Activated CD8-positive, alpha-beta T cell treated with anti-CD3 and anti-CD28 coated beads, Interleukin-2, amount 10 ng/mL, durations not matched to agents 7 days and 5 days (primary cell): ENCODE results near the gene WFDC5. TPM values are rescaled to one million over a fixed set of nuclear protein-coding genes. Genes with fewer than 3 reads are reported as not detected.
"Not testable (repeated sequence)": the region's sequence is repeated elsewhere in the genome, so short reads cannot be mapped to it uniquely, and the experiment has no call there.

Source experiments
- ATAC-seq: fragments of 150-1000 bp; cut with Tn5 transposase; one replicate; pipeline ENCODE4 v1.10.0; 2021; ENCODE audit warnings: moderate library complexity
- CTCF ChIA-PET: fragments of 350-600 bp; sonication (Branson Sonifier 250); formaldehyde crosslinking; loops from one replicate; lab custom pipeline; 2021; ENCODE audit warnings: antibody characterized with exemption; lab: Charles Lee
- POLR2A ChIA-PET: fragments of 350-600 bp; sonication (Branson Sonifier 250); formaldehyde crosslinking; loops from one replicate; lab custom pipeline; 2021; ENCODE audit warnings: antibody characterized with exemption; lab: Charles Lee
- DNase-seq: peaks from one replicate; pipeline ENCODE4 v3.0.0-alpha.2; 2020
- H3K27ac Mint-ChIP-seq: one replicate; pipeline ENCODE4 v1.8.0; 2021; ENCODE audit warnings: mild to moderate bottlenecking, mixed read lengths
- H3K27me3 Mint-ChIP-seq: one replicate; pipeline ENCODE4 v1.8.0; 2021; ENCODE audit warnings: low read depth, mixed read lengths
- H3K36me3 Mint-ChIP-seq: one replicate; pipeline ENCODE4 v1.8.0; 2021; ENCODE audit warnings: low read depth, mixed read lengths
- H3K4me1 Mint-ChIP-seq: one replicate; pipeline ENCODE4 v1.8.0; 2021; ENCODE audit warnings: low read depth, mixed read lengths
- H3K4me3 Mint-ChIP-seq: one replicate; pipeline ENCODE4 v1.8.0; 2021; ENCODE audit warnings: mild to moderate bottlenecking, mixed read lengths
- H3K9me3 Mint-ChIP-seq: one replicate; pipeline ENCODE4 v1.8.0; 2022; ENCODE audit warnings: mixed read lengths; ENCODE audit not compliant: insufficient read depth
- total RNA-seq, 2 experiments: library from RNA; stranded (reverse); gene quantifications; one replicate each; pipeline ENCODE4 v1.2.3, GENCODE V29; 2021

The WFDC5 gene
- total RNA-seq, 2 experiments from 2014 or later, result not detected

DNA sequence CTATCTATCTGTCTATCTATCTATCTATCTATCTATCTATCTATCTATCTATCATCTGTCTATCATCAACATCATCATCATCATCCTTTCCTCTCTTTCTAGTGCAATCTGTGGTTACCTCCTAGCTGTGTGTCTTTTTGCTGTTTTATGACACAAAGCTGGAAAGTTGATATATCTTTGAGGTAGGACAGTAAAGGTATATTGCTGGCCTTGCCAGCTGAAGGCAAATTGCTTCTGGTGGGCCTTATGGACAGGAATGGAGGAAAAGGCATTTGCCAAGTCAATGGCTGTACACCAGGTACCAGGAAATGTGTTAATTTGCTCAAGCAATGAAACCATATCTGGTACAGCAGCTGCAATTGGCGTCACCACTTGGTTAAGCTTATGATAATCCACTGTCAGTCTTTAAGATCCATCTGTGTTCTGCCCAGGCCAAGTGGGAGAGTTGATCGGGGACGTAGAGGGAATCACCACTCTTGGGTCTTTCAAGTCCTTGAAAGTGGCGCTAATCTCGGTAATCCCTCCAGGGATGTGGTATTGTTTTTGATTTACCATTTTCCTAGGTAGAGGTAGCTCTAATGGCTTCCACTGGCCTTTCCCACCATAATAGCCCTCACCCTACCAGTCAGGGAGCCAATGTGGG lies 24.9 kb upstream of the WFDC5 start:
- DNase-seq, POLR2A ChIA-PET: not testable (repeated sequence)

DNA sequence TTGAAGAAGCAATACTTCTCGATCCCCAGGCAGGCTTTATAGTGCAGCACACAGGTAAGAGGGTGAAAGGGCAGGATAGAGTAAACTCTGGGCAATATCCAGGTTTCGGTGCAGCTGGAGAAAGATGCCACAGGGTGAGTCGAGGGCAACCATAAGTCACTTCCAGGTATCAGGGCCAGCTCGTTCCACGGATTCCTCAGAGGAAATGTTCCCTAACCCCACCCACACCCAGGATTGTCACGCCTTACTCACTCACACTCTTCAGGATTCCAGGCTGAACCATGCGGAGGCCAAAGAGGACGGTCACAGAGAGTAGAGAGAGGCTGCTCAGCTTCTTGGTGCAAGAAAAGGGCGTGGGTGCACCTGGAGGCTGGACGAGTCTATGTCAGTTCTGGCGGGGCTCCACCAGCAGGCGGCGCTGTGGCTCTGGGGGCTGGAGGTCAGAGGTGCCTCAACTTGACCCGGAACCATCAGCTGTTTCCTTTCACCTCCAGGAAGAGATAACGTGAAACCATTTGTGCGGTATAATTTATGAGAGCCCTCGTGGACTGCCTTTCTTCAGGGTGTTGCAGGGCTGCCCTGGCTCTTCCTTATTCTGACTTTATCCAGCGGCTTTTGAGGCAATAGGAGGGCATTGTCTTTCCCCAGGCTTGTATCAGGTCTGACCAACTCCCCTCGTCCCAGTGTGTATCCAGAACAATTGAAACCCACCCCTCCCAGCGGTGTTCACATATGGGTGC lies 23.8 kb upstream of the WFDC5 start:
- Mint-ChIP-seq H3K9me3 (no peaks in the 10 kb centered on the region), H3K4me1 (no peaks in the 10 kb centered on the region), H3K4me3 (no peak overlapping the region), H3K27ac (no peak overlapping the region), H3K36me3 (no peaks in the 10 kb centered on the region), H3K27me3 (peaks cover 7% of the 10 kb centered on the region)
- ChIA-PET POLR2A (no interaction called here), CTCF (interaction anchor here (0.6 to 3.4 kb wide), 21 partner anchors 10 to 224 kb away, joined by 3 to 21 read pairs (median 4); partner anchors contain the start of genes SYS1 and WFDC5)
- DNase-seq (peak; percentile 74), ATAC-seq (peak; percentile 74)

More for the DNA sequence above, 24.9 kb upstream of the WFDC5 start:
- H3K36me3 Mint-ChIP-seq, H3K27me3 Mint-ChIP-seq, H3K4me1 Mint-ChIP-seq, H3K9me3 Mint-ChIP-seq, H3K4me3 Mint-ChIP-seq, H3K27ac Mint-ChIP-seq, ATAC-seq: not testable (repeated sequence)
- CTCF ChIA-PET, result interaction anchor here (1.2 to 3.4 kb wide), 11 partner anchors 12 to 297 kb away, joined by 3 to 21 read pairs (median 7); no protein-coding TSS in a partner anchor

DNA sequence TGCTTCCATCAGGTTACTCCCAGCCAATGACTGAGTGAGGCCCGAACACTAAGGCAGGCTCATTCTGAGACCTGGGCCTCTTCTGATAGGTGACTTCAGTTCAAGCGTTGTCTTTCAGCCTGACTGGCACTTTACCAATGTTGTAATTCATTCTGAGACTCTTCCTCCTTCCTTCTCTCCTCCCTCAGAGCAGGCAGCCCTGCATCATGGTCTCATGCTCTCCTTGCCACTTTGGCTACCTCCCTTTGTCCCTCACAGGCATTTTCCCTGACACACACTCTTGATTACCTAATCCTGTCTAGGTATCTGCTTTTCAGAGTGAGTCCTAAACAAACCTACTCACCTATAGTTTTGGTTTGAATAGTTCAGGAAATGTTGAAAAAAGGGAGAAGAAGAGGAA lies 21.9 kb upstream of the WFDC5 start:
- Mint-ChIP-seq H3K36me3 (no peaks in the 10 kb centered on the region), H3K27me3 (peaks cover 20% of the 10 kb centered on the region), H3K4me1 (no peaks in the 10 kb centered on the region), H3K9me3 (no peaks in the 10 kb centered on the region), H3K4me3 (no peak overlapping the region), H3K27ac (no peak overlapping the region)
- DNase-seq (no peak), ATAC-seq (no peak)
- ChIA-PET CTCF (no interaction called here), POLR2A (no interaction called here)

DNA sequence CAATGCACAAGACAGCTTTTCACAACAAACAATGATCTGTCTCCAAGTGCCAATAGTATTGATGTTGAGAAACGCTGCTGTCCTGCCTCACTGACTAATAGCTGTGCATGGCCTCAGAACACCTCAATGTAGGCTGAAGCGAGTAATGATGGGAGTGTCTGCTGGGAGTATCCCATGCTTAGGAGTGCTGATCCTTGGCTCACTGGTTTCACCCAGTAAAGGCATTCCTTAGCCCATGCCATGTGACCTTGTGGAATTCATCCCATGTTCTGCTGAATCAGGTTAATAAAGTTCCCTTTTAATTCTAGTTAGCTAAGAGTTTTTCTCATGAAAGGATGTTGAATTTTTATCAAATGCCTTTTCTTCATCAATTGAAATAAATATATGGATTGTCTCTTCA lies 13.1 kb upstream of the WFDC5 start:
- H3K27me3 Mint-ChIP-seq, result peaks cover 54% of the 10 kb centered on the region

DNA sequence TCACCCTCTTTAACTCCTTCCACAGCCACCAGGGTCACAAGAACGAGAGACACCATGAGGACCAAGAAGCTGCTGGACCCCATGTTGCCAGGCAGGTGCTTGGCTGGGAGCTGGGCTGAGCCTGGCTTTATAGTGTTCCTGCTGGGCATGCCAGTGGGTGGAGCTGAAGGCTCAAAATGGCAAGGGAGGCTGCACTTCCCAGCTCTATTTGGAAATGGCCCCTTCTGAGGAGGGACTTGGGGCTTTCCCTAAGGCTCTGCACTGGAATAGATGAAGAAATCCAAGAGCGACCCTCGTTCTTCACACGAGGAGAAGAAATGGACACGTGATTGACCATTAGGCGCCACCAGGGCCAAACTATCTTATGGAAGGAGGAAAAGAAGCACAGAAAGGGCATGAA lies 9.4 kb upstream of the WFDC5 start, which contains the start of gene WFDC12:
WFDC12 (minus strand) TSS at position 101 of the 400 bp plus-strand sequence; CDS start at position 83, 18 bp downstream.
- H3K36me3 Mint-ChIP-seq, result no peaks in the 10 kb centered on the region
- no peaks in the 10 kb centered on the region for H3K4me1 Mint-ChIP-seq
- ATAC-seq (no peak), DNase-seq (no peak)
- POLR2A ChIA-PET, result no interaction called here
- CTCF ChIA-PET, result interaction anchor here (1.9 kb wide), 1 partner anchor 12 kb away, joined by 4 read pairs; no protein-coding TSS in a partner anchor
- H3K27ac Mint-ChIP-seq, result no peak within 1 kb of the TSS
- H3K9me3 Mint-ChIP-seq, result no peaks in the 10 kb centered on the region
- peaks cover 43% of the 10 kb centered on the region for H3K27me3 Mint-ChIP-seq
- no peak within 1 kb of the TSS for H3K4me3 Mint-ChIP-seq

More for the DNA sequence above, 13.1 kb upstream of the WFDC5 start:
- ChIA-PET POLR2A (no interaction called here), CTCF (interaction anchor here (1.3 to 3.2 kb wide), 2 partner anchors 11 to 16 kb away, joined by 3 to 19 read pairs; no protein-coding TSS in a partner anchor)
- no peak overlapping the region for H3K4me3 Mint-ChIP-seq
- no peaks in the 10 kb centered on the region for H3K9me3 Mint-ChIP-seq
- ATAC-seq (no peak), DNase-seq (no peak)
- no peak overlapping the region for H3K27ac Mint-ChIP-seq
- no peaks in the 10 kb centered on the region for H3K4me1 Mint-ChIP-seq
- no peaks in the 10 kb centered on the region for H3K36me3 Mint-ChIP-seq

DNA sequence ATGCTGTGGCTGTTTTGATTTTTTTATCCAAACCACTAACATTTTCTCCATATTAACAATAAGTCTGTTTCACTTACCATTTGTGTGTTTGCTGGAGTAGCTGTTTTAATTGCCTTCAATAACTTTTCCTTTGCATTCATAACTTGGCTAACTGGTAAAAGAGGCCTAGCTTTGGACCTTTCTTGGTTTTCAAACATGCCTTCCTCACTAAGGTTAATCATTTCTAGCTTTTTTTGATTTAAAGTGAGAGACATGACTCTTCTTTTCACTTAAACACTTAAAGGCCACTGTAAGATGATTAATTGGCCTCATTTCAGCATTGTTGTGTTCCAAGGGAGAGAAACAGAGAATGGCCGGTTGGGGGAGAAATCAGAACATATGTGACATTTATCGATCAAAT lies 6.4 kb upstream of the WFDC5 start:
- ATAC-seq, result no peak
- no peak overlapping the region for H3K4me3 Mint-ChIP-seq
- peaks cover 33% of the 10 kb centered on the region for H3K27me3 Mint-ChIP-seq
- H3K4me1 Mint-ChIP-seq, result no peaks in the 10 kb centered on the region
- ChIA-PET CTCF (interaction anchor here (0.6 to 2.1 kb wide), 4 partner anchors 9 to 589 kb away, joined by 3 to 9 read pairs (median 6); no protein-coding TSS in a partner anchor), POLR2A (no interaction called here)
- H3K27ac Mint-ChIP-seq, result no peak overlapping the region
- no peak for DNase-seq
- no peaks in the 10 kb centered on the region for H3K36me3 Mint-ChIP-seq
- H3K9me3 Mint-ChIP-seq, result no peaks in the 10 kb centered on the region

DNA sequence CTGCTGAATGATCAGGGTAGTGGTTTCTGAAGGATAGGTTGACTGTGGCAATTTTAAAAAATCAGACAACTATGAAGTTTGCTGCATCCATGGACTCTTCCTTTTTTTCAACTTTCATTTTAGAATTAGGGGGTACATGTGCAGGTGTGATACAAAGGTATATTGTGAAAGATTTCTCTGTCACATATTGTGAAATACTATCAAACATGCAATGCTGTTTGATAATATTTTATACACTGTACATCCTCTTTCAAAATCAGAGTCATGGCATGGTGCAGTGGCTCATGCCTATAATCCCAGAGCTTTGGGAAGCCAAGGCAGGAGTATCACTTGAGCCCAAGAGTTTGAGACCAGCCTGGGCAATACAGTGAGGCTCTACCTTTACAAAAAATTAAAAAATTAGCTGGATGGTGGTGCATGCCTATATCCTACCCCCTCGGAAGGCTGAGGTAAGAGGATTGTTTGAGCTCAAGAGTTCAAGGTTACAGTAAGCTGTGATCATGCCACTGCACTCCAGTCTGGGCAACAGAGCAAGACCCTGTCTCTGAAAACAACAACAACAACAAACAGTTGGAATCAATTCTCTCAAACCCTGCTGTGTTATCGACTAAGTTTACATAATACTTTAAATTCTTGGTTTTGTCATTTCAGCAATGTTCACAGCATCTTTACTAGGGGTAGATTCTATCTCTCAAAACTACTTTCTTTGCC lies 4.7 kb upstream of the WFDC5 start:
- ChIA-PET CTCF (interaction anchor here (1.9 to 2.1 kb wide), 3 partner anchors 8 to 174 kb away, joined by 5 to 9 read pairs (median 7); no protein-coding TSS in a partner anchor), POLR2A (no interaction called here)
- Mint-ChIP-seq H3K4me3 (no peak overlapping the region), H3K9me3 (no peaks in the 10 kb centered on the region), H3K4me1 (peaks cover 5% of the 10 kb centered on the region), H3K27me3 (peaks cover 26% of the 10 kb centered on the region), H3K36me3 (no peaks in the 10 kb centered on the region), H3K27ac (no peak overlapping the region)
- no peak for ATAC-seq
- DNase-seq, result no peak

DNA sequence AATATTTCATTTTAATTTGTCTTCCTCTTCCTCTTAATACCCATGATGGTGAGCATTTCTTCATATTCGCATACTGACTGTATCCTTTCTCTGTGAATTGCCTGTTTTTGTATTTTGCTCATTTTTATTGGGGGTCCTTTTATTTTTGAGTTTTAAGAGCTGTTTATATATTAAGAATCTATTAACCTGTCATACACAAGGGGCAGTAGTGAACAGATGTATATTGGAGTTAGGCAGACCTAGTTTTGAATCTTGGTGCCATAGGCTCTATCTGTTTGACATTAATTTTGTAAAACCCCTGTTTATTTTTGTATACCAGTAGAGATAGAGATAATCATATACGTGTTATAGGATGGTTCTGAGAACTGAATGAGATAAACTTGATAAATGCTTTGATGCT lies 3.1 kb upstream of the WFDC5 start:
- Mint-ChIP-seq H3K27me3 (peaks cover 25% of the 10 kb centered on the region), H3K36me3 (no peaks in the 10 kb centered on the region), H3K9me3 (no peaks in the 10 kb centered on the region), H3K4me1 (peaks cover 5% of the 10 kb centered on the region), H3K27ac (no peak overlapping the region), H3K4me3 (no peak overlapping the region)
- ChIA-PET CTCF (interaction anchor here (1.2 to 1.7 kb wide), 3 partner anchors 22 to 176 kb away, joined by 4 to 6 read pairs (median 6); no protein-coding TSS in a partner anchor), POLR2A (no interaction called here)
- ATAC-seq (no peak), DNase-seq (no peak)

DNA sequence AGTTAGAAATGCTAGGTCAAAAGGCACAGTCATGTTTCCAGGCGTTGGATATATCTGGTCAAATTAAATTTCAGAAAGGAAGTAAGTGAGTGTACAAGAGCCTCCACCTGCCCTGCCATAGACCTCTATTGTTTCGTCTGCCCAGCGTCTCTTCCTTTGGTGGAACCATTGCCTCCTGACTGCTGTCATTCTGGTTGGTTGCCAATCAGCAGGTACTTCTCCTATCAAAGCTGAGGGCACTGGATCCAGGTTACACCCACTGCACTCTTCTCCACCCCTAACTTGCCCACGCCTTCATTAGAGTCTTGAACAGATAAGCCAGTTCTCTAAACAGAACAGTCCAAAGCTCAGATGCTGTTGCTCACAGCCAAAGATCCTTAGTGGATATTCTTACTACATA lies 2.6 kb upstream of the WFDC5 start:
- CTCF ChIA-PET, result interaction anchor here (1.2 to 1.7 kb wide), 3 partner anchors 22 to 176 kb away, joined by 4 to 6 read pairs (median 6); no protein-coding TSS in a partner anchor
- peaks cover 5% of the 10 kb centered on the region for H3K4me1 Mint-ChIP-seq
- no peak for DNase-seq
- POLR2A ChIA-PET, result no interaction called here
- H3K4me3 Mint-ChIP-seq, result no peak overlapping the region
- no peak for ATAC-seq
- peaks cover 24% of the 10 kb centered on the region for H3K27me3 Mint-ChIP-seq
- H3K9me3 Mint-ChIP-seq, result no peaks in the 10 kb centered on the region
- H3K36me3 Mint-ChIP-seq, result no peaks in the 10 kb centered on the region
- no peak overlapping the region for H3K27ac Mint-ChIP-seq

DNA sequence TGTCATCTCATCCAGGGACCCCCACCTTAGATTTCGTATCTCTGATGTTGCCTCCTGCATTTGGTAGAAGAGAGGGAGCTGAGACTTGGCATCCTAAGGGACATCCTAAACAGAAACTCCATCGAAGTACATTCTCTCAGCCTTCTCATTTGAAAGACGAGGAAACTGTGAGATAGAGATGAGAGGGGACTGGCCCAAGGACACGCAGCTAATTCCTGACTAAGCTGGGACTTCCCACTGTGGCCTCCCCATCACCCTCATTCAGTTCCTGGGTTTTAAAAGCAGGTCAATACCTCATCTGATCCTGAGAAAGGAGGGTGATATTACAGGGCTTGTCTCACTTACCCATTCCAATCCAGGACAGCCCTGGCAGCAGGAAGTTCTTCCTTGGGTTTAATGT lies 855 bp upstream of the WFDC5 start:
- ATAC-seq (no peak), DNase-seq (no peak)
- Mint-ChIP-seq H3K4me3 (no peak overlapping the region), H3K27me3 (peaks cover 17% of the 10 kb centered on the region), H3K4me1 (peaks cover 5% of the 10 kb centered on the region), H3K9me3 (no peaks in the 10 kb centered on the region), H3K27ac (no peak overlapping the region), H3K36me3 (no peaks in the 10 kb centered on the region)
- ChIA-PET CTCF (interaction anchor here (0.6 to 2.1 kb wide), 2 partner anchors 12 to 20 kb away, joined by 4 to 7 read pairs; no protein-coding TSS in a partner anchor), POLR2A (no interaction called here)

DNA sequence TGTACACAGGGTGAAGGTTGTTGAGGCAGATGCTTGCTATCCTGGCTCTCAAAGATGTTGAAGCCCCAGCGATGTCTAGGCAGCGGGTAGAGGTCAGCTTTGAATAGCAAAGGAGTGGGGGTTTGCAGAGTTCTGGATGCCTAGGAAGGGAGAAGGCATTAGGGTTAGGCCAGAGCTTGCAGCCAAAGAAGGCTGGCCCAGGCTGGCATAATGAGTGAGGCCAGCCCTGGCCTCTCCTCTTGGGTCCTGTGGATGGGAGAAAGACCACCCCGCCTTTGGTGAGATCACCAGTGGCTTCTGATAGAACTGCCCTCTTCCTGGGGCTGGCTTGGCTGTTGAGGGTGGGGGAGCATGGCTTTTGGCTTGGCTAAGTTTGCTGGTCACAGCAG lies 406 bp upstream of the WFDC5 start:
- POLR2A ChIA-PET, result no interaction called here
- CTCF ChIA-PET, result interaction anchor here (0.6 to 2.1 kb wide), 4 partner anchors 11 to 178 kb away, joined by 3 to 7 read pairs (median 4); no protein-coding TSS in a partner anchor
- ATAC-seq, result peak; percentile 27
- Mint-ChIP-seq H3K27me3 (peaks cover 14% of the 10 kb centered on the region), H3K4me3 (no peak overlapping the region), H3K27ac (no peak overlapping the region), H3K36me3 (no peaks in the 10 kb centered on the region), H3K9me3 (no peaks in the 10 kb centered on the region), H3K4me1 (peaks cover 5% of the 10 kb centered on the region)
- no peak for DNase-seq
